HepG2 (cell line): Measurements from ENCODE around the gene TRA2B. TPM values are rescaled to one million over a fixed set of nuclear protein-coding genes. Genes with fewer than 3 reads are reported as not detected.

Experiments used
- AGO2 ChIP-seq: fragments of 200-400 bp; formaldehyde crosslinking; optimal IDR thresholded peaks from 2 replicates; pipeline ENCODE3; 2017; ENCODE audit warnings: mild to moderate bottlenecking, low read depth, low read length, moderate library complexity
- ELF1 ChIP-seq: sonication (generic); formaldehyde crosslinking; IDR thresholded peaks from 2 replicates; pipeline ENCODE4 v1.4.0; 2020; ENCODE audit warnings: missing genetic modification reagents
- FOXM1 ChIP-seq: sonication (generic); formaldehyde crosslinking; IDR thresholded peaks from 2 replicates; pipeline ENCODE4 v1.5.0; 2020; ENCODE audit warnings: missing genetic modification reagents
- HMGA1 ChIP-seq: sonication (generic); formaldehyde crosslinking; conservative IDR thresholded peaks from 2 replicates; pipeline ENCODE4 v1.4.0; 2020; ENCODE audit warnings: missing genetic modification reagents
- KDM2A ChIP-seq: sonication (generic); formaldehyde crosslinking; IDR thresholded peaks from 2 replicates; pipeline ENCODE4 v1.4.0; 2020; ENCODE audit warnings: low read depth, missing genetic modification reagents, borderline replicate concordance
- MBD4 ChIP-seq: IDR thresholded peaks from 2 replicates; pipeline ENCODE4 v1.6.1; 2012; ENCODE audit warnings: low read length, inconsistent platforms, borderline replicate concordance
- NFIB ChIP-seq: sonication (generic); formaldehyde crosslinking; IDR thresholded peaks from 2 replicates; pipeline ENCODE4 v1.9.0; 2021; ENCODE audit warnings: missing genetic modification reagents, mild to moderate bottlenecking, borderline replicate concordance
- POLR2AphosphoS2 ChIP-seq: IDR thresholded peaks from 2 replicates; pipeline ENCODE4 v1.6.1; 2011; ENCODE audit warnings: low read depth, low read length, improper control_type of control experiment
- POLR2G ChIP-seq: fragments of 200-400 bp; formaldehyde crosslinking; IDR thresholded peaks from 2 replicates; pipeline ENCODE4 v1.6.1; 2018; ENCODE audit warnings: mild to moderate bottlenecking, low read depth, low read length, moderate library complexity
- STAT6 ChIP-seq: sonication (generic); formaldehyde crosslinking; IDR thresholded peaks from 2 replicates; pipeline ENCODE4 v1.4.0; 2020; ENCODE audit warnings: missing genetic modification reagents, mild to moderate bottlenecking, borderline replicate concordance
- ZMAT5 ChIP-seq: sonication (generic); formaldehyde crosslinking; IDR thresholded peaks from 2 replicates; pipeline ENCODE4 v1.5.0; 2020; ENCODE audit warnings: mild to moderate bottlenecking, low read depth, missing genetic modification reagents, borderline replicate concordance
- ZNF282 ChIP-seq: fragments of 450-650 bp; IDR thresholded peaks from 2 replicates; pipeline ENCODE4 v1.6.1; 2018; ENCODE audit not compliant: partially characterized antibody
- ZNF766 ChIP-seq: sonication (generic); formaldehyde crosslinking; IDR thresholded peaks from 2 replicates; pipeline ENCODE4 v1.5.0; 2020; ENCODE audit warnings: missing genetic modification reagents, borderline replicate concordance
- ZNF83 ChIP-seq: sonication (generic); formaldehyde crosslinking; IDR thresholded peaks from 2 replicates; pipeline ENCODE4 v1.4.0; 2020; ENCODE audit warnings: missing genetic modification reagents, mild to moderate bottlenecking, borderline replicate concordance
- ZNF839 ChIP-seq: sonication (generic); formaldehyde crosslinking; IDR thresholded peaks from 2 replicates; pipeline ENCODE4 v1.4.0; 2020; ENCODE audit warnings: missing genetic modification reagents, mild to moderate bottlenecking, borderline replicate concordance
- ZNF891 ChIP-seq: sonication (generic); formaldehyde crosslinking; IDR thresholded peaks from 2 replicates; pipeline ENCODE4 v1.5.0; 2020; ENCODE audit warnings: mild to moderate bottlenecking, missing genetic modification reagents
- polyA plus RNA-seq, 8 experiments: library from polyadenylated mRNA; depleted of rRNA in 3 of 8; stranded (reverse) in 7 of 8; unstranded in 1 of 8; fragments of >200 nt; fragmentation: Illumina TruSeq in 4 of 8; extraction: Trizol in 4 of 8; gene quantifications; 2 replicates each; pipeline versions ENCODE4 v1.2.1 to v1.2.3, GENCODE V29; 2011 to 2016; ENCODE audit warnings: low read depth in 4 of 8, missing spikeins in 1 of 8, mixed read lengths in 1 of 8; ENCODE audit not compliant: insufficient read depth in 1 of 8
- total RNA-seq, 5 experiments: library from RNA; depleted of rRNA; stranded (reverse); fragments of >200 nt; fragmentation: Illumina TruSeq; extraction: Trizol; gene quantifications; 2 replicates each; pipeline ENCODE4 v1.2.3, GENCODE V29; 2016; ENCODE audit warnings: low read depth in 1 of 5
- TF ChIP-seq, protein P1 (sequence below): sonication (generic); formaldehyde crosslinking; IDR thresholded peaks from 2 replicates; pipeline ENCODE4 v1.9.0; 2022; ENCODE audit warnings: missing genetic modification reagents, mild to moderate bottlenecking, borderline replicate concordance
- TF ChIP-seq, protein P2 (sequence below): sonication (generic); formaldehyde crosslinking; conservative IDR thresholded peaks from 2 replicates; pipeline ENCODE4 v1.5.0; 2020; ENCODE audit warnings: missing genetic modification reagents

The TRA2B gene
- total and polyA plus RNA-seq, 2 of the 13 experiments (the other 11 are each of a cell fraction or from before 2014, with no cell fraction given), result 105 to 241 TPM

DNA sequence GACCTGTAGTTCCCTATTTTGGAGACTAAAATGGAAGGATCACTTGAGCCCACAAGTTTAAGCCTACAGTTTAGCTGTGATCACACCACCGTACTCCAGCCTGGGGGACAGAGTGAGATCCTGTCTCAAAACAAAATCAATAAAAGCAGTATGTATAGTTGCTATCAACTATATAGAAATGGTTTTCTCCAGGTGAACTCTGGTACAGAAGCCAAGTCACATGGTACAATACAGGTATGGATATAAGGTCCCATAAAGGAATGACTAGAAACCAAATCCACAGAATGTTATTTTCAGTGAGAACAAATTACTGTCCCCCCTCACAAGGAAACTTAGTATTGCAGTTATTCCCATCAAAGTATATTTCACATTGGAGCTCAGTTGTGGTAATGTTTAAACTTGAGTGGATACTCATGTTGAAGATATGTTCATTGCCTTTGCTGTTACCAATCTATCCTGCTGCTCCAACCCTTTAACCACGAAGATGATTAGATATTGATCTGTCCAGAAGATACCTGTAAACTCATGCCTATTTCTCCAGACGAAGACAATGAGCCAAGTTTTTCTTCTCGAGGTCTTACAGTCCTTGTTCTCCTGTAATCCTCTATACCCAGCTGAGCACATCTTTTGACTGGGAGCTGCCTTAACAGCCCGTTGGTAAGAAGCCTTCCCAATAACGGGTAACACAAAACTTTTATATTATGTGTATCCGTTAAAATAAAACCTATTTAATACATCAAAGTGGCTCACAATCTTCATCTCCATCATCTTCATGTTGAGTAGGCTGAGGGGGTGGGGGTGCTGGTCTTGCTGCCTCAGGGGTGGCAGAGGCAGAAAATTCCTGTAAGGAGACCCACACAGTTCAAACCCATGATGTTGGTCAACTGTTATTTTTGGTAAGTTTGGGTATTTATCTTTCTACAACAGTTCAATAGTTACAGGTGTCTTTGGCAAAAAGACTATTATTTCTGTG, 24.6 kb downstream of the TRA2B start (continued):
- TF ChIP-seq, protein P1, sequence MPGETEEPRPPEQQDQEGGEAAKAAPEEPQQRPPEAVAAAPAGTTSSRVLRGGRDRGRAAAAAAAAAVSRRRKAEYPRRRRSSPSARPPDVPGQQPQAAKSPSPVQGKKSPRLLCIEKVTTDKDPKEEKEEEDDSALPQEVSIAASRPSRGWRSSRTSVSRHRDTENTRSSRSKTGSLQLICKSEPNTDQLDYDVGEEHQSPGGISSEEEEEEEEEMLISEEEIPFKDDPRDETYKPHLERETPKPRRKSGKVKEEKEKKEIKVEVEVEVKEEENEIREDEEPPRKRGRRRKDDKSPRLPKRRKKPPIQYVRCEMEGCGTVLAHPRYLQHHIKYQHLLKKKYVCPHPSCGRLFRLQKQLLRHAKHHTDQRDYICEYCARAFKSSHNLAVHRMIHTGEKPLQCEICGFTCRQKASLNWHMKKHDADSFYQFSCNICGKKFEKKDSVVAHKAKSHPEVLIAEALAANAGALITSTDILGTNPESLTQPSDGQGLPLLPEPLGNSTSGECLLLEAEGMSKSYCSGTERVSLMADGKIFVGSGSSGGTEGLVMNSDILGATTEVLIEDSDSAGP (CRISPR knock-in tag), result no peak
- TF ChIP-seq NFIB (CRISPR knock-in tag) (no peak), ZNF839 (CRISPR knock-in tag) (no peak), STAT6 (CRISPR knock-in tag) (no peak), ELF1 (CRISPR knock-in tag) (no peak), ZNF766 (CRISPR knock-in tag) (no peak), ZMAT5 (CRISPR knock-in tag) (no peak), HMGA1 (CRISPR knock-in tag) (no peak), AGO2 (peak; percentile 81), ZNF891 (CRISPR knock-in tag) (no peak), ZNF282 (no peak), FOXM1 (CRISPR knock-in tag) (no peak), POLR2AphosphoS2 (peak; percentile 61), POLR2G (peak; percentile 63), ZNF83 (CRISPR knock-in tag) (no peak), KDM2A (CRISPR knock-in tag) (peak; percentile 28; the same call in 1 of the 2 replicates), MBD4 (peak; percentile 31; the same call in 1 of the 2 replicates)
- TF ChIP-seq, protein P2, sequence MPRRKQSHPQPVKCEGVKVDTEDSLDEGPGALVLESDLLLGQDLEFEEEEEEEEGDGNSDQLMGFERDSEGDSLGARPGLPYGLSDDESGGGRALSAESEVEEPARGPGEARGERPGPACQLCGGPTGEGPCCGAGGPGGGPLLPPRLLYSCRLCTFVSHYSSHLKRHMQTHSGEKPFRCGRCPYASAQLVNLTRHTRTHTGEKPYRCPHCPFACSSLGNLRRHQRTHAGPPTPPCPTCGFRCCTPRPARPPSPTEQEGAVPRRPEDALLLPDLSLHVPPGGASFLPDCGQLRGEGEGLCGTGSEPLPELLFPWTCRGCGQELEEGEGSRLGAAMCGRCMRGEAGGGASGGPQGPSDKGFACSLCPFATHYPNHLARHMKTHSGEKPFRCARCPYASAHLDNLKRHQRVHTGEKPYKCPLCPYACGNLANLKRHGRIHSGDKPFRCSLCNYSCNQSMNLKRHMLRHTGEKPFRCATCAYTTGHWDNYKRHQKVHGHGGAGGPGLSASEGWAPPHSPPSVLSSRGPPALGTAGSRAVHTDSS (CRISPR knock-in tag), result no peak
- TF ChIP-seq, all 625 proteins: peak for 14
